ENCODE data around the gene ENO2.

GRCh38 chr12:6939191-6939540 lies 24.8 kb downstream of the ENO2 start:
- no peak for TF ChIP-seq POLR2A (IDR thresholded peaks at IDR 0.05)
- TF ChIP-seq CTCF (IDR thresholded peaks at IDR 0.05): no peak
